GM12878 (cell line): Measurements from ENCODE around the gene FARS2. TPM values are rescaled to one million over a fixed set of nuclear protein-coding genes. Genes with fewer than 3 reads are reported as not detected.

Source experiments
- ATF2 ChIP-seq: IDR thresholded peaks from 2 replicates; pipeline ENCODE4 v1.6.1; 2012; ENCODE audit warnings: low read length, inconsistent platforms
- CHD4 ChIP-seq: fragments of 200-600 bp; sonication (generic); IDR thresholded peaks from 2 replicates; pipeline ENCODE4 v1.6.1; 2016; ENCODE audit warnings: mild to moderate bottlenecking
- CREM ChIP-seq: IDR thresholded peaks from 2 replicates; pipeline ENCODE4 v1.6.1; 2014; ENCODE audit warnings: antibody characterized with exemption, low read depth
- CUX1 ChIP-seq: IDR thresholded peaks from 2 replicates; pipeline ENCODE4 v1.6.1; 2012; ENCODE audit warnings: improper control_type of control experiment, low read depth, low read length; ENCODE audit not compliant: insufficient replicate concordance
- DPF2 ChIP-seq: fragments of 450-650 bp; IDR thresholded peaks from 2 replicates; pipeline ENCODE4 v1.6.1; 2017; ENCODE audit warnings: mild to moderate bottlenecking
- ELK1 ChIP-seq: IDR thresholded peaks from 2 replicates; pipeline ENCODE4 v1.6.1; 2012; ENCODE audit warnings: low read depth, low read length, improper control_type of control experiment
- FOXK2 ChIP-seq: fragments of 450-650 bp; IDR thresholded peaks from 2 replicates; pipeline ENCODE4 v1.6.1; 2017; ENCODE audit warnings: mild to moderate bottlenecking, moderate library complexity
- GATAD2B ChIP-seq: fragments of 450-650 bp; conservative IDR thresholded peaks from 2 replicates; pipeline ENCODE4 v1.6.1; 2017; ENCODE audit warnings: low read depth, mild to moderate bottlenecking, moderate library complexity
- JUND ChIP-seq: IDR thresholded peaks from 2 replicates; pipeline ENCODE4 v1.6.1; 2012; ENCODE audit warnings: low read depth, mild to moderate bottlenecking, low read length, improper control_type of control experiment, moderate library complexity
- KDM1A ChIP-seq: fragments of 200-600 bp; sonication (generic); IDR thresholded peaks from 2 replicates; pipeline ENCODE4 v1.6.1; 2016; ENCODE audit warnings: borderline replicate concordance
- PBX3 ChIP-seq: IDR thresholded peaks from 2 replicates; pipeline ENCODE4 v1.6.1; 2011; ENCODE audit warnings: mild to moderate bottlenecking, low read depth, low read length, moderate library complexity; ENCODE audit not compliant: insufficient replicate concordance
- RAD51 ChIP-seq: fragments of 450-650 bp; IDR thresholded peaks from 2 replicates; pipeline ENCODE4 v1.6.1; 2016; ENCODE audit warnings: moderate library complexity, mild to moderate bottlenecking, inconsistent platforms
- SIN3A ChIP-seq: IDR thresholded peaks from 2 replicates; pipeline ENCODE4 v1.6.1; 2012; ENCODE audit warnings: low read depth, low read length, improper control_type of control experiment
- SIX5 ChIP-seq: IDR thresholded peaks from 2 replicates; pipeline ENCODE4 v1.6.1; 2011; ENCODE audit warnings: mild to moderate bottlenecking, low read depth, low read length, moderate library complexity; ENCODE audit not compliant: severe bottlenecking
- SMAD5 ChIP-seq: IDR thresholded peaks from 2 replicates; pipeline ENCODE4 v1.6.1; 2016; ENCODE audit warnings: antibody characterized with exemption, low read depth
- SP1 ChIP-seq: IDR thresholded peaks from one replicate; pipeline ENCODE4 v1.6.1; 2011; ENCODE audit warnings: low read depth, low read length
- TCF12 ChIP-seq: IDR thresholded peaks from 2 replicates; pipeline ENCODE4 v1.6.1; 2011; ENCODE audit warnings: low read depth, mild to moderate bottlenecking, low read length
- ZNF687 ChIP-seq: fragments of 450-650 bp; IDR thresholded peaks from 2 replicates; pipeline ENCODE4 v1.6.1; 2017; ENCODE audit warnings: mild to moderate bottlenecking, moderate library complexity
- polyA plus RNA-seq, 11 experiments: library from polyadenylated mRNA; depleted of rRNA in 4 of 11; unstranded in 6 of 11; stranded (reverse) in 5 of 11; fragments of >200 nt; fragmentation: Nextera tagmentation in 4 of 11; fragmentation: Illumina TruSeq in 1 of 11; extraction: Ambion mirVana in 4 of 11; extraction: Trizol in 1 of 11; gene quantifications; 1 replicate in 1 of 11; 2 replicates in 10 of 11; pipeline versions ENCODE4 v1.2.1 to v1.2.3, GENCODE V29; 2011 to 2016; ENCODE audit warnings: inconsistent platforms in 2 of 11, missing spikeins in 2 of 11, low read depth in 1 of 11
- total RNA-seq, 4 experiments: library from RNA; depleted of rRNA in 3 of 4; stranded (reverse); fragments of >200 nt in 3 of 4; fragmentation: Illumina TruSeq in 1 of 4; extraction: Trizol in 1 of 4; gene quantifications; 2 replicates each; pipeline versions ENCODE4 v1.2.1 to v1.2.3, GENCODE V29; 2013 to 2021

FARS2 gene
- total and polyA plus RNA-seq, 10 of the 15 experiments (the other 5 are each of a cell fraction or from before 2014, with no cell fraction given) = 16.8 to 46.7 (median 25.6) TPM

GRCh38 chr6:5261545-5262109, 314 bp downstream of the FARS2 start (continued):
- TF ChIP-seq ATF2 = no peak
- TF ChIP-seq GATAD2B = no peak
- 0 out of 2 replicates have a peak, but pooled peaks have one; percentile 7 for TF ChIP-seq DPF2
- no peak for TF ChIP-seq JUND
- no peak for TF ChIP-seq SP1
- no peak for TF ChIP-seq CREM
- TF ChIP-seq CUX1 = no peak
- TF ChIP-seq ELK1 = no peak
- TF ChIP-seq PBX3 = no peak
- TF ChIP-seq SMAD5 = no peak
- no peak for TF ChIP-seq KDM1A
- TF ChIP-seq TCF12 = no peak
- no peak for TF ChIP-seq RAD51
- TF ChIP-seq SIX5 = no peak
- TF ChIP-seq SIN3A = no peak
- TF ChIP-seq CHD4 = no peak
- TF ChIP-seq FOXK2 = no peak
- TF ChIP-seq ZNF687 = no peak
